Stimulated activated naive CD4-positive, alpha-beta T cell (primary cell): ENCODE measurements around the gene ILK.

Experiments used
- DNase-seq, 6 experiments: peaks; one replicate each; lab custom pipeline; 2025; lab: John Stamatoyannopoulos, UW

Gene ILK

DNA sequence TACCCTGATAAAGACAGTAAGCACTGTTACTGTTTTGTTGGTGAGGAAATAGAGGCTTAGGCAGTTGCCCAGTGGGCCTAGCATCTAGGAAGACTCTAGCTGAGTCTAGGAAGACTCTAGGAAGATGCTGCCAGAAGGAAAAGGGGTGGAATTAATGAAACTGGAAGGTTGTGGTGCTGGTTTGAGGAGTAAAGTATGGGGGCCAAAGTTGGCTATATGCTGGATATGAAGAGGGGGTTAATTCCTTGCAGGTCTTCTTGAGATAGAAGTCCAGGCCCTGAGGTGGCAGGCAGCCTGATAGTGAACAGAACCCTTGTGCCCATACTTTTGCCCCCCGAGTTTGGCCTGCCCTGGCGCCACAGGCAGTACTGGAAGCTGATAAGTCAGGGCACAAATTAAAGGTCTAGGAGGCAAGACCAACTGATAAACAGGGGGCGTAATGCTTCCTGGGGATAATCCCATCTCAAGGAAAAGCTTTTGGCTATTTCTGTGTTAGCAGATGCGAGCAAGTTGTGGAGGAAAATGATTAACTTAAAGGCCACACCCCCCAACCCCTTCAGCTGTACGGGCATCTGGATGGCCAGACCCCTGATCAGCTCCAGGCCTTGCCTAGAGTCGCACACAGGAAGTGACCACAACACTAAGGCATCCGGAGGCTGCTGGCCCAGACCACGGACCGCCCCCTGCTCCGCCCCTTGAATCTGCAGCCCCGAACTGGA, 3.1 kb downstream of the ILK start:
- peak in 1 of 6 experiments; percentile 45 for DNase-seq

DNA sequence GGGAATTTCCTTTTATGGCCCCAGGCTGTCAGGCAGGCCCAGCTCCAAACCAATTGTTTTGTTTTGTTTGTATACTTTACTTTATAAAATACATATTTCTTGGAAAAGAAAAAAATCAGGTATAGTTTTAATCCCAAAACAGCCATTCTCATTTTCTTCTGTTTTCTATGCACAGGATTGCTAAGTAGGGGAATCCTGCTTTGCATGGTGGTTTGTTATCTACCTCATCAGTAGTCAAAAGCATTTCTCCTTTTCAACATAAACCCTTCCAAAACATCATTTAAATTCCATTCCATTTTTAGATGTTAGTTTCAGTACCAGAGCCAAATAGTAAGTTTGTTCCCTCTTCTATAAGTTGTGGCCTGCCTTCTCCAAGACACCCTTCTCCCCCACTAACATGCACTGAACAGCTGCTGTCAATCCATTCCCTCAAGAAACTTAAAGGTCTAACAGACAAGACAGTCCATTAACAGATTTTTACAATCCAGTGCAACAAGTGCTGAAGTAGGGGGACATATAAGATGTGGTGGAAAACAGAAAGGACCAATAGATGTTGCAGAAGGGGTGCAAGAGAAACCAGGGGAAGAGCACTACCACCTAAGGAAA, 3.7 kb downstream of the ILK start:
- no peak for DNase-seq

DNA sequence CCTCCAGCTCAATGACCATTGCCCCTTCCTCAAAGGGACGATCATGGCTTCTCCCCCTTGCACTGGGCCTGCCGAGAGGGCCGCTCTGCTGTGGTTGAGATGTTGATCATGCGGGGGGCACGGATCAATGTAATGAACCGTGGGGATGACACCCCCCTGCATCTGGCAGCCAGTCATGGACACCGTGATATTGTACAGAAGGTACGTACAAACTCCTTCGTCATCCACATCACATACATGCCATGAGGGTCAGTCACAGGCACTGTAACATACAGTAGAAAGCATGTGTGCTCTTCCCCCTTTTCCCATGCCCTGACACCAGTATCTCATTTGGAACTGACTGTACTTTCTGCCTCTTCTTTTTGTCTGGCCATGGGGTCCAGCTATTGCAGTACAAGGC, 4.4 kb downstream of the ILK start:
- no peak for DNase-seq

DNA sequence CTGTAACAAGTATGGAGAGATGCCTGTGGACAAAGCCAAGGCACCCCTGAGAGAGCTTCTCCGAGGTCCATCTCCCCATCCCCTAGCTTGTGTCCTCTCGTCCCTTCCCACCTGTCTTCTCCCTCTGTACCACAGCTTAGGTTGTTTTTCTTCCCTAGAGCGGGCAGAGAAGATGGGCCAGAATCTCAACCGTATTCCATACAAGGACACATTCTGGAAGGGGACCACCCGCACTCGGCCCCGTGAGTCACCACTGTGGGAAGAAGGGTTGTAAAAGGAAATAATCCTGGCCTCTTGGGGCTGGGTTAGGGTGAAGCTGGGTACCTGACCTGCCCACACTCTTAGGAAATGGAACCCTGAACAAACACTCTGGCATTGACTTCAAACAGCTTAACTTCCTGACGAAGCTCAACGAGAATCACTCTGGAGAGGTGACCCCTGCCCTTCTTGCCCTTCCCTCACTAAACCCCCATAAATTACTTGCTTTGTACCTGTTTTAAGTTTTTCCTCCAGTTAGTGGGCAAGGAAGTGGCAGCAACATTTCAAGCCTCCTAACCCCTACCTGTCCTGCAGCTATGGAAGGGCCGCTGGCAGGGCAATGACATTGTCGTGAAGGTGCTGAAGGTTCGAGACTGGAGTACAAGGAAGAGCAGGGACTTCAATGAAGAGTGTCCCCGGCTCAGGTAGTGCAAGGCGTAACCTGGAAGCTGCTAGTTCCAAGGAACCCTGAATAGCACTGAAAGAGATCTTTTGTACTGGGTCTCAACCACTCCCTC, 5.3 kb downstream of the ILK start:
- no peak for DNase-seq

DNA sequence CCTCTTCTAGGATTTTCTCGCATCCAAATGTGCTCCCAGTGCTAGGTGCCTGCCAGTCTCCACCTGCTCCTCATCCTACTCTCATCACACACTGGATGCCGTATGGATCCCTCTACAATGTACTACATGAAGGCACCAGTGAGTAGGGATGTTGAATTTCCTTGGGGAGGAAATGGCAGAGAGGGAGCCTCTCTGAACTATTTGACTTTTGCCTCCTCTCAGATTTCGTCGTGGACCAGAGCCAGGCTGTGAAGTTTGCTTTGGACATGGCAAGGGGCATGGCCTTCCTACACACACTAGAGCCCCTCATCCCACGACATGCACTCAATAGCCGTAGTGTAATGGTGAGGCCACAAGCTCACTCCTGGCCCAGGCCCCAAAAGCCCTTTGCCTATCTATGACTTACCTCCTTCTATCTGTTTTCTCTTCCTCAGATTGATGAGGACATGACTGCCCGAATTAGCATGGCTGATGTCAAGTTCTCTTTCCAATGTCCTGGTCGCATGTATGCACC, 6.0 kb downstream of the ILK start:
- no peak for DNase-seq

DNA sequence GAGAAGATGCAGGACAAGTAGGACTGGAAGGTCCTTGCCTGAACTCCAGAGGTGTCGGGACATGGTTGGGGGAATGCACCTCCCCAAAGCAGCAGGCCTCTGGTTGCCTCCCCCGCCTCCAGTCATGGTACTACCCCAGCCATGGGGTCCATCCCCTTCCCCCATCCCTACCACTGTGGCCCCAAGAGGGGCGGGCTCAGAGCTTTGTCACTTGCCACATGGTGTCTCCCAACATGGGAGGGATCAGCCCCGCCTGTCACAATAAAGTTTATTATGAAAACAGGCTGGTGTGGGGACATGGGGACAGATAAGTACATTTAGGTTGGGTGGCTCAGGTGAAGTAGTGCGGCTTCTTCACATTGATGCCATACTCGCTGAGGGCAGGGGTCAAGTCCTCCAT, 7.0 kb downstream of the ILK start:
- DNase-seq = no peak

DNA sequence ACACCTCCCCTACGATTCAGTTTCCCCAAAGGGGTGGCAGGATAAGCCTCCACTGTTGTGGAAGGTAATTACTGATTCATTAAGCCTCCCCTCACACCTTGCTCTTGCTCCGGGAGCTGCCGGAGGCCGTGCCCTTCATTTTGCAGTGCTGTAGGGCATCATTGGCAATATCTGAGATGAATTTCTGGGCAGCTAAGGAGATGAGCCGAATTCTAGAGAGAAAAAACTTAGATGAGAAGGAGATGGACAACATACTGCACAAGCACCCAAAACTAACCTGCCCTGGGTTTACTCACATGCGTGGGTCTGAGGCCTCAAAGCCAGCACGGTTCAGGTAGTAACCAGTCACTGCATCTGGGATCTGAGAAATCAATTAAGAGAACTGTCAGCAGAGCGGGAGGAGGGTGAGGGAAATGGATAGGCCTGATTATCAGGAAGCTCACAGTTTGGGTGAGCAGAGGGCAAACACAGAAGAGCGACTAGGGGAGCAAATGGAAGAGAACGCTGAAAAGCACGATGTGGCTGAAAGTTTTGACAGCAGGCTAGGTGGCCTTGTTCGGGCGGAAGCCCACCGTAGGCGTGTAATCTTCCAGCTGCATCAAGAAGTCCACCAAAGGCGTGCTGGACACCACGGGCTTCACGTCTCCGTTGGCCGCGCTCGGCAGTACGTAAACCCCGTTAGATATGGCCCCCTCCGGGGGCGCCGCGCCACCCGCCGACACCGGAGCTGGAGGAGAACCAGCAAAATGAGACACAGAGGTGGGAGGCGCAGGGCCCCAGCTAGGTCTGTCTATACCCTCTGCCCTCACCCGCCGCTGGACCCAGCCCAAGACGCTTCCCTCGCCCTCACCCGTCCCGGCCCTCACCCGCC, 7.8 kb downstream of the ILK start:
- DNase-seq = peak in 2 of 6 experiments; percentile 25 to 41

DNA sequence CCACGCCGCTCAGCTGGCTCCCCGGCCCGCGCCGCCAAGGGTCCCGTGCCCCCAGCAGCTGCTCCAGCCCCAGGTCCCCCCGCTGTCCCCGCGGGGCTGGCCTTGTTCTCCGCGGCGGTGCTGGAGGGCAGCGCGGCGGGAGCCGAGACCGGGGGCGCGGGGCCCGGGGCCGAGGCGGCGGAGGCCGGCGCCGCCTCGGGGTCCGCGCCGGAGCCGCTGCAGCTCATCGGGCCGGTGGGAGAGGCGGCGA, 8.3 kb downstream of the ILK start:
- DNase-seq = peak in 1 of 6 experiments; percentile 71

DNA sequence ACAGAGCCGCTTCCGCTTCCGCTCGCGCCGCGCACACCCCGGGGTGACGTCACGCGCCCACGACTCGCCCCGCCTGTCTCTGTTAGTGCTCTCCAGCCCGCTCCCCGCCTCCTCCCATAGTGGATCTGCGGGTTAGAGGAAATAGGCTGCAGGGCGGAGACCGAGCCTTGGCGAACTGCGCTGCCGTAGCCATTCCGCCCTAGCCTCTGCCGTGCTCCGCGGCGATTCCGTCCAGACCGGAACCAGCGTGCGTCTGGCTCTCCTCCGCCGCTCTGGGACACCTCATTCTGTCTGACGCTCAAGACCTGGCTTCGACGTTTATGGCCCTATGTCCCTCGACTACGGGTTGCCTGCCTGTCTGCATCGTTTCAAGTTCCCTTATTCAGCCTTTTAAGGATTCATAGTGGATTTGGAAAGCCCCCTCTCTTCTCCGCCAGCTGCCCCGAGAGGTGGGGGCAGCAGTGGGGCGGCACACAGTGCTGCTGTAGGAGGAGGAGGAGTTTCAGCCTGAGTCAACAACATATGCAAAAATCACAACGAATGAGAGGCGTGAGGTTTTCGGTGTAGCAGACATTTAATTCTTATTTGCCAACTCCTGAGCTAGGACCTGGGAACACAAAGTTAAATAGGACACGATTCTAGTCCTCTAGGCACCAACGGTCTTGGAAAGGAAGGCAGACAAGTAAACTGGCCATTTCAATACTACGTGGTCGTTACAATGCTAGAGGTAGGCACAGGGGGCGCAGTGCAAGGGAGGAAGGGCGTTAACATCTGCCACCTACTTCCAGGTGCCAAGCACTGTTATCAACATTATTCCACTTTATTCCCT, 8.9 kb downstream of the ILK start, which contains the start of gene TAF10:
Gene TAF10 (minus strand): TSS at position 4 of the 829 bp plus-strand sequence. CDS start 27 bp downstream, outside the sequence.
- peak; percentile 87 to 94 (median 93) for DNase-seq

DNA sequence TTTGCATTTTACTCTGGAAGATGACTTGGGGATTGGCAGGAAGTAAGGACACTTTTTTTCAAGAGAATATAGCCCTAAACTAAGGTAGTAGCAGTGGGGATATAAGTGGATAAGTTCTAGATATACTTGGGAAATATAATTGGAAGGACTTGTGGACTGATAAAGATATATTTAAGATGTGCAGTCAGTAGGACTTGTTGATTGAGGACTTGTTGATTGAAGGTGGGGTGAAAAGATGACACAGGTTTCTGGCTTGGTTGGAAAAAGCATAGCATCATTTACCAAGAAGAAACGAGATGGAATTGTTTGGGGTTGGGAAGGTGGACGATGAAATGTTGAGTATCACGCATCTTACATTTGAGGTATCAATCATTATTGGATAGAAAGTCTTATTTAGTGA, 9.9 kb downstream of the ILK start:
- DNase-seq = no peak

DNA sequence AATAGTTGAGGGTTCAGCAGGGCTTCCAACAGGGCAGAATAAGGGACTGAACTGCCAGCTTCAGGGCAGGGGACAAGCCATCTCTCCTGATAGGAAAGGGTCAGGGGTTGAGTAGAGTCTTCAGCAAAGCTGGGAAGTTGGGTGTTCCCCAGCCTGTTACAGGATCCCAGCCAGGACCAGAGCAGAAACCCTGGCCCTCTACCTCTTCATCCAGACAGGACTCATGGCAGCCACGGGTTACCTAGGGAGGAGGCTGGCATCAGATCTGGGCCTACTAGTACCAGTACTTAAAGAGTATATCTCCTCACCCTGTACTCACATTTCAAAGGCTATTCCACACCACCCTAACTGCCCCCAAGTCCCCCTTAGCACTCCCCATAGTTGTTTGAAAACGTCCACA, 10.9 kb downstream of the ILK start:
- no peak for DNase-seq

DNA sequence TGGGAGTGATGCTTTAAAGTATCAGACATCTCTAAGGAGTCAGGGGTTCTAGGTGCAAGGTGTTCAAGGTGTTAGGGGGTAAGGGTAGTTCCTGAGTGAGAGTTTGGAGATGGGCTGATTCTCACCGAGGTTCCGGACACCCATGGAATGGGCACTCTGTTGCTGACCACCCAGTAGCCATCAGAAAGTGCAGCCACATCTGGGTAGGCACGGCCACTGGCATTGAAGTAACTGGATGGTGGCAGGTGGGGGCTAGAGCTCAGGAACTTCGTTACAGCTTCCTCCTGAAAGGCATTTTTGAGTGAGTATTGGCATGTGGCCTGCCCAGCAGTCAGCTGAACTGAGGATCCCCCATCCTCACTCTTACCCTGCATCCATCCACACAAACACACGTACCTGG, 11.5 kb downstream of the ILK start:
- no peak for DNase-seq

DNA sequence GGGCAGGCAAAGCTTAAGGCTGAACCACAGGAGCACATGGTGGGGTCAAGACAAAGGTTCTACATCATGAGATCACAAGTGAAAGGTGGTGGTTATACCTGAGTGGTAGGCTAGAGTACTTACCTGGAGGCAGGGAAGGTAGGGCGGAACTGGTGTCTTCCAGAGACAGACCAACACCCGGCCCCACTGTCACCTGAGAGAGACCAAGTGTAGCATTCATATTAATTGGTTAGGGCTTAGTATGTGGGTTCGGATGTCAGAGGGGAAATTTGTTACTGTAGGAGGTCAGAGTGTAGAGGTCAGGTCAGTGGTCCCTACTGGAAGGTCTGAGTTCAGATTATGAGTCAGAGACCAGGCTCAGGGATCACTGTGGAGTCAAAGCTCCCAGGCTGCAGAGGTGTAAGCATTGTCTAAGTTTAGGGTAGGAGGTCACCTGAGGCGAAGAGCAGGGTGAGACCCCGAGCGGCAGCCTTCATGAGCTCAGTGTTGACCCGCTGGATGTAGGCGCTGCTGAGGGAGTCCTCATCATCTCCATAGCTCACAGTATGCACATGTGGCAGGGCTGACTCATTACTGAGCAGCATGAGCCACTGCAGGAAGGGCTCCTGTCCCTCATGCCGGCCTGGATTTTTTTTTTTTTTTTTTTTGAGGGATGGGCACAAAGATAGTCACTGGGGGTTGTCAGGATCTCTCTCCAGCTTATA, 12.5 kb downstream of the ILK start:
- no peak for DNase-seq

DNA sequence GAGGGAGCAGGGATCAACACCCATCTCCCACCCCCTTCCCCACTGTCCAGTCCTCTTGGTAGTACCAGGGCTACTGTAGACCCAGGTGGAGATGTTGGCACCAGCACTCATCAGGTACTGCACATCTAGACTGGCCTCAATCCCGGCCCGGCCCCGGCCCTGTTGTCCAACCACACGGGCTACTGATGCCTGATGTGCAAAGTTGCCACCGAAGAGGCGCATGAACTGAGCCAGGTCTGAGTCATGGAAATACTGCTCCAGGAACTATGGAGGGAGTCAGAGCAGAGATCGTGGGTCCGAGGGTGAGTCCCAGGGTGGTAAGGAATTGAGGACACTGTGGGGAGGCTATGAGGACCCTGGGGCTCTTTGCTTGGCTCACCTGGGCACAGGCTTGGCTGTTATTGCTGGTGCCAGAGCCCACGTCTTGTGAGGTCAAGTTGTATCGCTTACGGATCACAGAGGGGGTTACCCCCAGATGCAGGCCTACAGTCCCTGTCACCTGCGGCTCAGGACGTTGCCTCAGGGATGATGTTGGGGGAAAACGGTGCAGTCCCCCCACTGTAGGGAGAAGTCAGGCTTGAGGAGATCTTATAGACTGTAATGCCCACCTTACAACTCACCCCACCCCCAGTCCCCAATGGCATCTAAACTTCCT, 13.1 kb downstream of the ILK start:
- no peak for DNase-seq

DNA sequence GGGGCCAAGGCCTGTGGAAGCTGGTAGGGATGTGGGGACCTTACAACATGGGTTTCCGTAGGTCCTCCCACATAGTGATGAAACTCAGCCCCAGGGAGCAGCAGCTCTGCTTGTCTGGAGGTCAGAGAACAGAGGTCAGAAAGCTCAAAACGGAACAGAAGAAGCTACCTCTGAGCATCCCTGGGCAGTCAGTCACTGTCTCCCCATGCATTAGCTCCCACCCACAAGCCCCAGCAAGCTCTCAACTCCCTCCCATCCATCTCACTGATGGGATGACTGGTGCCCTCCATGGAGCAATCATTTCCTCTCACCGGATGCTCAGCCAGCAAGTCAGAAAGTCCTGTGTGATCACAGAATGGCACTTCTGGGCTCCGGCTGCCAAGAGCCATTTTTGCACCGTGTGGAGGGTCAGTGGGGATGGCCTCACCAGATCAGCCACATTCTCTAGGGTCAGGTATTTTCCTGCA, 13.8 kb downstream of the ILK start:
- no peak for DNase-seq

DNA sequence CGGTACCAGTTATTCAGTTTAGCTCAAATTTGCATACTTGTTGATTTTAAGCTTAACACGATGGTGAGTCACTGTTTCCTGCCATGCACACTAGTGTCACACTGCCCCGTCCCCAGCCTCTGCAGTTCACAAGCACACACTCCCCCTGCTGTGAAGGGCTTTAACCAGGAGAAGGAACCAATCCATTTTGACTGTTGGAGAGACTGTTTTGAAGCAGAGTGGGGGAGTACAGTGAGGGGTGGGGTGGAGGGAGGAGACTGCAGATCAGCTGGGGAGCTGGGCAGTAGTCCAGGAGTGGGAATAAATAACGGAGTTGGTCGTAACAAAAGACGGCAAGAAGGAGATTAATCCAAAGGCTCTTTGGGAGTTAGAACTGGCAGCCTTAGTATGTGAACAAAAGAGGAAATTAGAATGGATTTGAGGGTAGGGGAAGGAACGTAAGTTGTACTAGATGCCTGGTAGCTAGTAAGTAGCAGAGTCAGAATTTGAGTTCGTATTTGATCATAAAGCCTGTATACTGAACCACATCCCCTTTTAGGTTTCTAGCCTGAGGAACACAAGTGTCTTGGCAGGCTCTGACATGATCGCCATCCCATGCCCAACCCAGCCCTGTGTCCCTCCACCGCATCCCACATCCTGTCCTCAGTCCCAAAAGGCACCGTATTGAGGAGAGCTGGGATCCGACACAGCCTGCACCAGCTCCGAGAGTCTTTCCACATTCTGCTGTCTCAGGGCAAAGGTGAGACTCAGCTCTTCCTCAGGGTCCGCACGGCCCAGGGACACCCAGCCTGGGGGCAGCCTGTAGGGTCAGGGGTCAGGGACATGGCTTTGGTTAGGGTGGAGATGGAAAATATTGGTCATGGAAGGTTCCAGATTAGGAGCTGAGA, 14.8 kb downstream of the ILK start:
- DNase-seq = peak in 5 of 6 experiments; percentile 4 to 53 (median 26)

DNA sequence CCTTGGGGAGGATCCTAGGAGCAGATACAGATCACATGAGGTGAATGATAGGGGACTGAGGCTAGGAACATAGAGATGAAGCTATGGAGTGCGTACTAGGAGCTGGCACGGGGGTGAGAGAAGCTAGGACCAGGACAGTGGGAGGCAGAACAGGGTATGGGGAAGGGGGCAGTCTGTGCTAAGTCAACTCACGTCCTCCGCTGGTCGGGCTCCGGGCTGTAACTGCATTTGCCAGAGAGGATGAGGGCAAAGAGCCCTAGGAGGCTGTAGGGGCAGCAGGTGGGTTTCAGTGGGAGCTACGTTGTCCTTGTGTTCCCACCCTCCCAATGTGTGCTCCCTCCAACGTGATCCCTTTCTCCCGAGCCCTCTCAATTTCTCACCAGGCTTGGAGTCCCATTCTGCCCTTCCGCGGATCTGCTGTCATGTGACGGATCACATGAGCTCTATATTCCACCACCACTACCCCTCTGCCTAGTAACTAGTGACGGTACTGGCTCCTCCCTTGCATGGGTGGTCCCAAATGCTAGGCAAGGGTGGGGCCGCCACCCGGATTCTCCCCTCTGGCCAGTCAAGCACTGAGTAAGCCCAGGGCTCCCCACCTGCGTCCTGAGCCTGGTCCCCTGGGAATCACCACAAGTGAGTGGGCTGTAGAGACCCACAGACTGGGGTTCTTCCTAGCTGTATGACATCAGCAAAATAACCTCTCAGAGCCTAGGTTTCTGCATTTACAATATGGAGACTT, 15.6 kb downstream of the ILK start, which contains the start of gene TPP1:
Gene TPP1 (minus strand): TSS at position 419 of the 742 bp plus-strand sequence. CDS start 22 bp downstream, at position 397.
- DNase-seq = peak; percentile 83 to 92 (median 86)

DNA sequence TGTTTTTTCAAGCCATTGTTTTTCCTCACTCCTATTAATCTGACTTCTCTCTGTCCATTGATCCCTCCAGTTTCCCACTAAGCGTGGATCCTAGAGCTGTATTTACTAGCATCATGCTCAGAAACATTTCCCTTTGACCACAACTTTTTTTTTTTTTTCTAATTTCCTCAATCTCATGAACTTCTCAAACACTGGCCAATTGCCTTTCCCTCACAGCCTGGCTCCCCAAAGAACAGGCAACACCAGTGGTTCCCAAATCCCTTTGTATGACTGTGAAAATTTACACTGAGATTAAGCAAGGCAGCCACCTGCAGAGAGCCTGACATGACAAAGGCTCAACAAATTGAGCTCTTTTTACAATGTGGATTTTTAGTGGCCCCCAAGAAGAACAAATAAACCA, 17.1 kb downstream of the ILK start:
- no peak for DNase-seq
